ENCODE measurements around the gene MEI4.
"Not testable (repeated sequence)": the region's sequence is repeated elsewhere in the genome, so short reads cannot be mapped to it uniquely, and the experiment has no call there.

MEI4 gene

DNA sequence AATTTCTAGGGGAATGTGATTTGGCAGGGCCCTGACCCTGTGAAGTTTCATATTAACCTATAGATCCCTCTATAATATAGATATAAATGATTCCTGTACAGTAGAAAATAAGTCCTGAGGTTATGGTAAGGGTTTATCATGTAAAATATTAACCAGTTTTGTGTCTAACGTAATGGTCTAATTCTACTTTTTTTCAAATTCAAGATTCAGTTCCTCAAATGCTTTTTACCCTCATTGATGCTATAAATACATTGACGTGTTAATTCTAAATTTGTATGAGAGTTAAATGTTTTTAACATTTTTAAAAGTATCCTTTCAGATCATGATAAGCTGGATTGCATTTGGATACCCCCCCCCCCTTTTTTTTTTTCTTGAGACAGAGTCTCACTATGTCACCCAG is 169.4 kb downstream of the MEI4 start:
- H3K4me1 ChIP-seq (ENCODE audit: insufficient read depth, low read length, severe bottlenecking): no peaks in the 10 kb centered on the region
- no peaks in the 10 kb centered on the region for H3K9me2 ChIP-seq (ENCODE audit: low read depth, low read length)
- H3K79me2 ChIP-seq (ENCODE audit: insufficient read depth, low read length): no peaks in the 10 kb centered on the region
- H4K20me1 ChIP-seq (ENCODE audit: insufficient read depth, low read length): no peaks in the 10 kb centered on the region
- TF ChIP-seq EZH2 (IDR thresholded peaks at IDR 0.05; ENCODE audit: borderline replicate concordance, low read length): no peak
- TF ChIP-seq, protein P1, sequence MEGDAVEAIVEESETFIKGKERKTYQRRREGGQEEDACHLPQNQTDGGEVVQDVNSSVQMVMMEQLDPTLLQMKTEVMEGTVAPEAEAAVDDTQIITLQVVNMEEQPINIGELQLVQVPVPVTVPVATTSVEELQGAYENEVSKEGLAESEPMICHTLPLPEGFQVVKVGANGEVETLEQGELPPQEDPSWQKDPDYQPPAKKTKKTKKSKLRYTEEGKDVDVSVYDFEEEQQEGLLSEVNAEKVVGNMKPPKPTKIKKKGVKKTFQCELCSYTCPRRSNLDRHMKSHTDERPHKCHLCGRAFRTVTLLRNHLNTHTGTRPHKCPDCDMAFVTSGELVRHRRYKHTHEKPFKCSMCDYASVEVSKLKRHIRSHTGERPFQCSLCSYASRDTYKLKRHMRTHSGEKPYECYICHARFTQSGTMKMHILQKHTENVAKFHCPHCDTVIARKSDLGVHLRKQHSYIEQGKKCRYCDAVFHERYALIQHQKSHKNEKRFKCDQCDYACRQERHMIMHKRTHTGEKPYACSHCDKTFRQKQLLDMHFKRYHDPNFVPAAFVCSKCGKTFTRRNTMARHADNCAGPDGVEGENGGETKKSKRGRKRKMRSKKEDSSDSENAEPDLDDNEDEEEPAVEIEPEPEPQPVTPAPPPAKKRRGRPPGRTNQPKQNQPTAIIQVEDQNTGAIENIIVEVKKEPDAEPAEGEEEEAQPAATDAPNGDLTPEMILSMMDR (IDR thresholded peaks at IDR 0.05; ENCODE audit: low read length): no peak
- H3K9me3 ChIP-seq (ENCODE audit: low read length): no peaks in the 10 kb centered on the region
- no peak overlapping the region for H3K9ac ChIP-seq (ENCODE audit: low read length)
- no peak overlapping the region for H3K4me2 ChIP-seq (ENCODE audit: low read length)
- no peak overlapping the region for H3K4me3 ChIP-seq (ENCODE audit: low read depth, low read length, poor library complexity, severe bottlenecking)
- H3K27ac ChIP-seq (ENCODE audit: low read depth, low read length, poor library complexity, severe bottlenecking): no peak overlapping the region
- H3K27me3 ChIP-seq (ENCODE audit: insufficient read depth, low read length): no peaks in the 10 kb centered on the region
- H3F3A ChIP-seq (ENCODE audit: insufficient read depth, low read length): no peaks in the 10 kb centered on the region
- no peaks in the 10 kb centered on the region for H3K36me3 ChIP-seq (ENCODE audit: insufficient read depth, low read length)
- H2AFZ ChIP-seq (ENCODE audit: low read length): no peak overlapping the region

DNA sequence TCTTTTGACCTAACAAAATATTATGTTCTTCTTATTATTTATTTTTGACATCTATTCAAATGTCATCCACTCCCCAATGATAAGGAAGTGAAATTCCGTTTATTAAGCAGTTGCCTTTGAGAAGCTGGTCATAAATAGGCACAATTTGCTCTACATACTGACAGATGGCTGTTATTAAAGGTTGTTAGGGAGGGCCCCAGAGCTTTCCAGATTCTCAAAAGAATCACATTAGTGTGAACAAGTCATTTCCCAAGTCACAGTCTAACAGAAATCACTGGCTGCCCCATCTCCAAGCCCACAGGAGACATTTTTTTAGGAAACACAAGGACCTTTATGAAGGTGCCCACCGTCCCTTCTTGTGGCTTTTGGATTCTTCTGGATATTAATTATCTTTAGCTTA is 172.4 kb downstream of the MEI4 start:
- no peaks in the 10 kb centered on the region for H3F3A ChIP-seq (ENCODE audit: insufficient read depth, low read length)
- H2AFZ ChIP-seq (ENCODE audit: low read length): no peak overlapping the region
- TF ChIP-seq, protein P1 (IDR thresholded peaks at IDR 0.05; ENCODE audit: low read length): no peak
- TF ChIP-seq EZH2 (IDR thresholded peaks at IDR 0.05; ENCODE audit: borderline replicate concordance, low read length): no peak
- H3K9me3 ChIP-seq (ENCODE audit: low read length): no peaks in the 10 kb centered on the region
- H3K4me2 ChIP-seq (ENCODE audit: low read length): no peak overlapping the region
- H3K4me1 ChIP-seq (ENCODE audit: insufficient read depth, low read length, severe bottlenecking): no peaks in the 10 kb centered on the region
- no peaks in the 10 kb centered on the region for H4K20me1 ChIP-seq (ENCODE audit: insufficient read depth, low read length)
- H3K9me2 ChIP-seq (ENCODE audit: low read depth, low read length): no peaks in the 10 kb centered on the region
- H3K36me3 ChIP-seq (ENCODE audit: insufficient read depth, low read length): no peaks in the 10 kb centered on the region
- no peak overlapping the region for H3K9ac ChIP-seq (ENCODE audit: low read length)
- no peaks in the 10 kb centered on the region for H3K27me3 ChIP-seq (ENCODE audit: insufficient read depth, low read length)
- H3K4me3 ChIP-seq (ENCODE audit: low read depth, low read length, poor library complexity, severe bottlenecking): no peak overlapping the region
- H3K27ac ChIP-seq (ENCODE audit: low read depth, low read length, poor library complexity, severe bottlenecking): no peak overlapping the region
- no peaks in the 10 kb centered on the region for H3K79me2 ChIP-seq (ENCODE audit: insufficient read depth, low read length)

DNA sequence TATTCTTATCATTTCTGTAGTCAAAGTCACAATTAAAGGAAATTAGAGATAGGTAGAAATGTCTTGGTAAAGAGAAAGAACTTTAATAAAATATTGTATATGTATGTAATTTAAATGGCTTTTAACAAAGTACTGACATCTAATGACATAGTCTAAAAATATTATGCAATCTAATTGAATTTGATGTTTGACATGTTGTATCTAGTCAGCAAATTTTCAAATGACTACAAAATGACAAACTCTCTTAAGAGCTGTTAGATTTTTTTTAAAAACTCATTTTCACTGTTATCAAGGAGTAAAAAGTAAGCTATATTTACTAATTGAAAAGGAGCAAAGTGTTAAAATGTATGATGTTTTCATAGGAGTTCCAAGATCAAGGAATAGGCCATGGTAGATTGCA is 176.9 kb downstream of the MEI4 start:
- Histone ChIP-seq H3F3A (ENCODE audit: insufficient read depth, low read length) (no peaks in the 10 kb centered on the region), H3K4me2 (ENCODE audit: low read length) (no peak overlapping the region)
- TF ChIP-seq, protein P1 (IDR thresholded peaks at IDR 0.05; ENCODE audit: low read length): no peak
- TF ChIP-seq EZH2 (IDR thresholded peaks at IDR 0.05; ENCODE audit: borderline replicate concordance, low read length): no peak

DNA sequence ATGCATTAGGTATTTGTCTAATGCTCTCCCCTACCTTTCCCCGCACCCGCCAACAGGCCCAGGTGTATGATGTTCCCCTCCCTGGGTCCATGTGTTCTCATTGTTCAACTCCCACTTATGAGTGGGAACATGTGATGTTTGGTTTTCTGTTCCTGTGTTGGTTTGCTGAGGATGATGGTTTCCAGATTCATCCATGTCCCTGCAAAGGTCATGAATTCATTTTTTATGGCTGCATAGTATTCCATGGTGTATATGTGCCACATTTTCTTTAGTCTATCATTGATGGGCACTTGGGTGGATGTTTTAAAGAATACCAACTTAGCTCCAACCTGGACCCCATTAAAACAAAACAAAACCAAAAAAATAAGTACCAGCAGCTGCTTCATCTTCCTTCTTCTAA is 180.9 kb downstream of the MEI4 start:
- not testable (repeated sequence) for H3K36me3 ChIP-seq (ENCODE audit: insufficient read depth, low read length); H3K4me2 ChIP-seq (ENCODE audit: low read length)

More for the DNA sequence above, 176.9 kb downstream of the MEI4 start:
- Histone ChIP-seq H4K20me1 (ENCODE audit: insufficient read depth, low read length) (no peaks in the 10 kb centered on the region), H3K27me3 (ENCODE audit: insufficient read depth, low read length) (no peaks in the 10 kb centered on the region), H3K27ac (ENCODE audit: low read depth, low read length, poor library complexity, severe bottlenecking) (no peak overlapping the region), H3K79me2 (ENCODE audit: insufficient read depth, low read length) (no peaks in the 10 kb centered on the region), H3K9me2 (ENCODE audit: low read depth, low read length) (no peaks in the 10 kb centered on the region), H3K4me3 (ENCODE audit: low read depth, low read length, poor library complexity, severe bottlenecking) (no peak overlapping the region), H3K36me3 (ENCODE audit: insufficient read depth, low read length) (no peaks in the 10 kb centered on the region), H3K9me3 (ENCODE audit: low read length) (no peaks in the 10 kb centered on the region), H3K9ac (ENCODE audit: low read length) (no peak overlapping the region), H2AFZ (ENCODE audit: low read length) (no peak overlapping the region), H3K4me1 (ENCODE audit: insufficient read depth, low read length, severe bottlenecking) (no peaks in the 10 kb centered on the region)

More for the DNA sequence above, 180.9 kb downstream of the MEI4 start:
- not testable (repeated sequence) for H2AFZ ChIP-seq (ENCODE audit: low read length); H3K4me1 ChIP-seq (ENCODE audit: insufficient read depth, low read length, severe bottlenecking); H4K20me1 ChIP-seq (ENCODE audit: insufficient read depth, low read length); H3K9me2 ChIP-seq (ENCODE audit: low read depth, low read length); H3K9me3 ChIP-seq (ENCODE audit: low read length); H3K9ac ChIP-seq (ENCODE audit: low read length); H3K79me2 ChIP-seq (ENCODE audit: insufficient read depth, low read length); H3F3A ChIP-seq (ENCODE audit: insufficient read depth, low read length); H3K27me3 ChIP-seq (ENCODE audit: insufficient read depth, low read length); H3K27ac ChIP-seq (ENCODE audit: low read depth, low read length, poor library complexity, severe bottlenecking); H3K4me3 ChIP-seq (ENCODE audit: low read depth, low read length, poor library complexity, severe bottlenecking)

Data from OCI-LY1 (cell line).